Measurements from ENCODE around the gene PIK3R3. TPM values are rescaled to one million over a fixed set of nuclear protein-coding genes. Genes with fewer than 3 reads are reported as not detected.
A peak's percentile ranks its signal among the peaks of the same experiment; 100 is the strongest.

PIK3R3 gene
- total and polyA plus RNA-seq, 12 donors: 15.4 to 54.5 (median 34.0) TPM

- intact Hi-C loops (cut with DNase I): no loop called here
- no peak for TF ChIP-seq CTCF (IDR thresholded peaks at IDR 0.05)
- H3K4me1 ChIP-seq: peaks cover 0 to 10% (median 0%) of the 10 kb centered on the region in 9 donors
- WGBS, 2 donors: 70 to 78% methylated on average over 1 of the region's 1 CpG
- DNase-seq (no peak), ATAC-seq (no peak)
- no peaks in the 10 kb centered on the region for H3K27me3 ChIP-seq
- H3K27ac ChIP-seq: no peak overlapping the region
- H3K4me3 ChIP-seq: no peak overlapping the region
- H3K9me3 ChIP-seq: no peaks in the 10 kb centered on the region
- peaks cover 0 to 67% (median 38%) of the 10 kb centered on the region in 9 donors for H3K36me3 ChIP-seq
Observed at GRCh38 chr1:46012236-46012635, 120.2 kb downstream of the PIK3R3 start.

DNA sequence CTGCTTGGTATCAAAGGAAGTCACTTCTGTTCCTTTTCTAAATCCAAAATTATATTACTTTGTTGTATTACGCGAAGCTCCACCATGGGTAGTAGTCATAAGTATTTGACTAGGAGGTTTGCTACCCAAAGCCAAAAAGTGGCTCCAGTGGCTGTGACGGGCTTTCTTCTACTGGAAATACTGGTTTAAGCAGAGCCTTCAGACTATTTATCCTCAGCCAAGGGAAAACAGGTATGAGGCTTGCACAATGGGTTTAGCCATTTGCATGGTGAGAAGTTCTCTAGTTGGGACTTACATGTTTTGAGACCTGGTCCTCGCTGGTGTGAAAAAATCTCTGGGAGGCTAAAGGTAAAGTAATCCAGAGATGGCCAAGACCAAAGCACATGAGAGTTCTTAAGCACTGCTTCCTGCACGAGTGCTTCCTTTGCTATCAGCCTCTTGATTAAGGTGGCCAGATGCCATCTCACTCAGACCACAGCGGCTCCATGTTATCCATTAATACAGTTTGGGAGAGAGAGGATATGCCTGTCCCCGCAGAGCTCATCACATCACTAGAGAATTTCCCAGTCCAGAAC lies 121.2 kb downstream of the PIK3R3 start:
- peaks cover 0 to 10% (median 5%) of the 10 kb centered on the region in 9 donors for H3K4me1 ChIP-seq
- no peaks in the 10 kb centered on the region for H3K9me3 ChIP-seq
- peaks cover 0 to 78% (median 45%) of the 10 kb centered on the region in 9 donors for H3K36me3 ChIP-seq
- 72 to 81% methylated on average over 7 of the region's 7 CpGs for WGBS, 2 donors
- no peak for TF ChIP-seq CTCF (IDR thresholded peaks at IDR 0.05)
- ATAC-seq: no peak
- DNase-seq: no peak
- intact Hi-C loops (cut with DNase I): no loop called here
- no peak overlapping the region for H3K4me3 ChIP-seq
- H3K27me3 ChIP-seq: no peaks in the 10 kb centered on the region
- no peak overlapping the region for H3K27ac ChIP-seq

- WGBS, 2 donors: 91 to 96% methylated on average over 6 of the region's 6 CpGs
- no peak for DNase-seq
- no peak overlapping the region for H3K4me3 ChIP-seq
- H3K4me1 ChIP-seq: peaks cover 0 to 14% (median 10%) of the 10 kb centered on the region in 9 donors
- H3K27me3 ChIP-seq: no peaks in the 10 kb centered on the region
- H3K9me3 ChIP-seq: no peaks in the 10 kb centered on the region
- peaks cover 0 to 83% (median 47%) of the 10 kb centered on the region in 9 donors for H3K36me3 ChIP-seq
- no peak for ATAC-seq
- intact Hi-C loops (cut with DNase I): no loop called here
- H3K27ac ChIP-seq: no peak overlapping the region
- no peak for TF ChIP-seq CTCF (IDR thresholded peaks at IDR 0.05)
Observed at GRCh38 chr1:46010611-46011010, 121.8 kb downstream of the PIK3R3 start.

DNA sequence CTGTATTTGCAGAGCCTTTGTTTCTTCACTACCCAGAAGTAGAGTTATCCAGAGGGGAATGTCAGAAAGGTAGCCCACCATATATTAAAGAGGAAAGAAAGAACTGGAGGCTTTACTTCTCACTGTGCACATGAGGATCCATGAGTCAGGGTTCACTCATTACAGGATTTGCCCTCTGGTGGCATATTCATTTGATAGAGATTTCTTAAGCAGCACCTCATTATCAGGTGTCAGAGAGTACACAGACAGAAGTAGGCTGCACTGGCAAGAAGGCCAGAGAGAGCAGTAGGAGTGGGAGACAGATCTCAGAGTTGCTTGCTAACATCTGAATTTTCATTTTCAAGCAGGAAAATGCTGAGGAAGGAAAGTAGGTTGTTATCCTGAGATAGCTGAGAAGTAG lies 123.8 kb downstream of the PIK3R3 start:
- intact Hi-C loops (cut with DNase I): no loop called here
- Histone ChIP-seq H3K36me3 (peaks cover 0 to 95% (median 52%) of the 10 kb centered on the region in 9 donors), H3K27me3 (no peaks in the 10 kb centered on the region), H3K4me3 (no peak overlapping the region), H3K9me3 (no peaks in the 10 kb centered on the region), H3K4me1 (peaks cover 0 to 17% (median 13%) of the 10 kb centered on the region in 9 donors), H3K27ac (peak overlapping the region in 2 of 10 donors; percentile 24 to 36)
- TF ChIP-seq CTCF (IDR thresholded peaks at IDR 0.05): no peak
- DNase-seq (no peak), ATAC-seq (peak in 4 of 8 donors; percentile 22 to 66 (median 46))

Measured in heart right ventricle (tissue), 16 donors.